ENCODE data around the gene PARPBP.
"Not testable (repeated sequence)": the region's sequence is repeated elsewhere in the genome, so short reads cannot be mapped to it uniquely, and the experiment has no call there.

The PARPBP gene

GRCh38 chr12:102119674-102120563 lies at the start of gene PARPBP, which contains the start of gene NUP37:
TSS of gene PARPBP (plus strand) at chr12:102120183. CDS start at chr12:102123889, 3,706 bp downstream.
TSS of gene NUP37 (minus strand) at chr12:102120114. CDS start at chr12:102118518, 1,596 bp downstream.
- DNase-seq (ENCODE audit: low read depth), result peak; percentile 62

DNA sequence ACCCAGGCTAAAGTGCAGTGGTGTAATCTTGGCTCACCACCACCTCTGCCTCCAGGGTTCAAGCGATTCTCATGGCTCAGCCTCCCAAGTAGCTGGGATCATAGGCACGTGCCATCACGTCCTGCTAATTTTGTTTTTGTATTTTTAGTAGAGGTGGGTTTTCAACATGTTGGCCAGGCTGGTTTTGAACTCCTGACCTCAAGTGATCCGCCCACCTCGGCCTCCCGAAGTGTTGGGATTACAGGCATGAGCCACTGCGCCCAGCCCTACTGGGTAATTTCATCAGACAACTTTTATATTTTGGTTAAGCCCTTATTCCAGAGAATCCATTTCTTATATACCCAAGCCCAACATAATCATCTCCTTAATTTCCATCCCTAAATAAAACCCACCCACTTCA lies 47.9 kb upstream of the PARPBP start:
- DNase-seq (ENCODE audit: low read depth), result not testable (repeated sequence)

DNA sequence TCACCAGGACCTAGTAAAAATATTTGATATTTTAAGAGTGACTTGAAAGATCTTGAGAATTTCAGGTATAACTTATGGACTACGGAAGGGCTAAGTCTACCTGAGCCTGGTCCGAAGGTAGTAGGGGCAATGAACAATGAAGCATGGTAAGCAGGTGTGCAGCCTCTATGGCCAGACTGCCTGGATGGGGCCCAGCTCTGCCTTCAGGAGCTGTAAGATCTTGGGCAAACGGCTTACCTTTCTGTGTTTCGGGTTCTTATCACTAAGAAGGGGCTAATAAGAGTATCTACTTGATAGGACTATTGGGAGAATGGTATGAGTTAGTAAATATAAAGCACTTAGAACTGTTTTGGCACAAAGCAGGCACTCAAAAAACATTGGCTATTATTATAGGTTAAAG lies 39.1 kb upstream of the PARPBP start:
- DNase-seq (ENCODE audit: low read depth), result no peak

DNA sequence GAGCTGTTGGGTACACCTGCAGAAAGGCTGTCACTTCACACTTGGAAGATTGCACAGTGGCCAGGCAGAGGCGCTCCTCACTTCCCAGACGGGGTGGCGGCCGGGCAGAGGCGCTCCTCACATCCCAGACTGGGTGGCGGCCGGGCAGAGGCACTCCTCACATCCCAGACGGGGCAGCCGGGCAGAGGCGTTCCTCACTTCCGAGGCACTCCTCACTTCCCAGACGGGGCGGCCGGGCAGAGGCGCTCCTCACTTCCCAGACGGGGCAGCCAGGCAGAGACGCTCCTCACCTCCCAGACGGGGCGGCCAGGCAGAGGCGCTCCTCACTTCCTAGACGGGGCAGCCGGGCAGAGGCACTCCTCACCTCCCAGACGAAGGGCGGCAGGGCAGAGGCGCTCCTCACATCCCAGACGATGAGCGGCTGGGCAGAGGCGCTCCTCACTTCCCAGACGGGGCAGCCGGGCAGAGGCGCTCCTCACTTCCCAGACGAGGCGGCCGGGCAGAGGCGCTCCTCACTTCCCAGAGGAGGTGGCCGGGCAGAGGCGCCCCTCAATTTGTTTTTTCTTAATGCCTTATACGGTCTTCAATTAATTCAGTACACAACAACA lies 30.7 kb upstream of the PARPBP start:
- DNase-seq (ENCODE audit: low read depth), result not testable (repeated sequence)

- DNase-seq (ENCODE audit: low read depth), result no peak
These were observed 26.7 kb upstream of the PARPBP start for GRCh38 chr12:102093319-102093718.

GRCh38 chr12:102095677-102096263 lies 24.2 kb upstream of the PARPBP start:
- no peak for DNase-seq (ENCODE audit: low read depth)

DNA sequence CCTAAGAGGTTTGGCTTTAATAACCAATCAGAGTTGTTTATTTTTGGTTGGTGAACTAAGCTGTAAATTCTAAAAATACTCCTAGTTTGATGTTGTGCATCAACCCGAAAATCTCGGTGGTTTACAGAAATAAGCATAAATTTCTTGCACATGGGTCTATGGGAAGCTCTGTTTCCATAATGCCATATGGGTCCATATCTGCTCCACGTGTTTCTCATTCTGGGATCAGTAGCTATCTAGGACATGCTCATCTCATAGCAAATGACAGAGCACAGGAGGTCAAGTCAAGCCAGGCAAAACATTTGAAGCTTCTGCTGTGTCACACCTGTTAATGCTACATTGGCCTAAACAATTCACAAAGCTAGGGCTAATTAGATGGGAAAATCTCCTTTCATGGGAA lies 23.1 kb upstream of the PARPBP start:
- DNase-seq (ENCODE audit: low read depth), result no peak

DNA sequence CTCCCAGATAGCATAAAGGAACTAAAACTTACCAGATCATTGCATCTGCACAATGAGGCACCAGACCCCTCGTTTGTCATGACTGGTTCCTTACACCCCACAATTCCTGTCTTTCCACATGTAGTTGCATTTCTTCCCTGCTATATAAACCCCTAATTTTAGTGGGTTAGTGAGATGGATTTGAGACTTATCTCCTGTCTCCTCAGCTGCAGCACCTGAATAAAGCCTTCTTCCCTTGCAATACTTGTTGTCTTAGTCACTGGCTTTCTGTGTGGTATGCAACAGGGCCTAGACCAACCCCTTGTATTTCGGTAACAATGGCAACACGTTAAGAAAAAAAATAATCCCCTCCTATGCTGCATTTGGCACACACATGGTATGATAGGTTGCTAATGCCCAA lies 13.1 kb upstream of the PARPBP start:
- DNase-seq (ENCODE audit: low read depth), result no peak

DNA sequence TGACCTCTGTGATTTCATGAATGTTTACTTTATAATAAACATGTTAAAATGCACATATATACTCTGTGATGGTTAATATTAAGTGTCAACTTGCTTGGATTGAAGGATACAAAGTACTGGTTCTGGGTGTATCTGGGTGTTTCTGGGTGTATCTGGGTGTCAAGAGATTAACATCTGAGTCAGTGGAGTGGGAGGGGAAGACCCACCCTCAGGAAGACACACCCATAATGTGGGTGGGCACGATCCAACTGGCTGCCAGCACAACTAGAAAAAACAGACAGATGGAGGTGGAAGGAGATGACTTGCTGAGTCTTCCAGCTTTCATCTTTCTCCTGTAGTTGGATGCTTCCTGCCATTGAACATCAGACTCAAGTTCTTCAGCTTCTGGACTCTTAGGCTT lies 12.0 kb upstream of the PARPBP start:
- DNase-seq (ENCODE audit: low read depth), result no peak

- DNase-seq (ENCODE audit: low read depth), result no peak
These were observed 9.2 kb upstream of the PARPBP start for GRCh38 chr12:102110782-102111181.

DNA sequence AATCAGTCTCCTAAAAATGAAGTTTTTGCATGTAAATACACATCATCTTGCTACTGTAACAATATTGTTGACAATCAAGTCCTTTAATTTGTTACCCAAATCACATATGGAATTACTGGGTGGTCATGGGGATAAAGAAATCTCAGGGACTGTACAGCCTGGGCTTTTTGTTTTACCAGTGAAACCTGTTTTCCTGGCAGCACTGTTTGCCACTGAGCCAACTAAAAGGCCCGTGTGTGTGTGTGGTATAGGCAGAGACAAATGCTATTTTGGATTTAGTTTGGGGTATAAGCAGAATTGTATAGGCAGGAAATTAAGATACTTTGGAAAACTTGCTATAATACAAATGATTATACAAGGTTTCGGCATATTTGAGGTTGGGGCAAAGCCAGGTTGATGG lies 5.8 kb upstream of the PARPBP start:
- no peak for DNase-seq (ENCODE audit: low read depth)

GRCh38 chr12:102116392-102116791 lies 3.6 kb upstream of the PARPBP start:
- DNase-seq (ENCODE audit: low read depth), result no peak

DNA sequence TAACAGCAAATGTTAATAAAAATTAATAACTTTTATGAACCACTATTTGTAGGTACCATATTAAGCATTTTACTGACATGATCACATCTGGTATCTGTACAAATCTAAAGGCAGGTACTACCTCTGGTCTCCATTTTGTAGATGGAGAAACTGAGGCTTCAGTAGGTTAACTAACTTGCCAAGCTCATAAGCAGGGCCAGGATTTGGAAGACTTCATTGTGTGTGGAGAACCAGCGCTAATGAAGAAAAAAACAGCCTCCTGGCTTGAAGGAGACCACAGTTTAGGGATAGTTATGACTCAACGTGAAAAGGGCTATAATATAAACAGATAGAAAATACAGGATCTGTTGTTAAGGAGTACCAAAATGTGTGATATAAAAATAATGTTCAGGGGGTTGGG lies 1.1 kb upstream of the PARPBP start:
- DNase-seq (ENCODE audit: low read depth), result no peak

GRCh38 chr12:102120564-102120873 lies 536 bp downstream of the PARPBP start:
- DNase-seq (ENCODE audit: low read depth), result no peak

GRCh38 chr12:102120886-102121285 lies 903 bp downstream of the PARPBP start:
- DNase-seq (ENCODE audit: low read depth), result peak; percentile 8

- not testable (repeated sequence) for DNase-seq (ENCODE audit: low read depth)
These were observed 1.3 kb downstream of the PARPBP start for GRCh38 chr12:102121328-102121727.

DNA sequence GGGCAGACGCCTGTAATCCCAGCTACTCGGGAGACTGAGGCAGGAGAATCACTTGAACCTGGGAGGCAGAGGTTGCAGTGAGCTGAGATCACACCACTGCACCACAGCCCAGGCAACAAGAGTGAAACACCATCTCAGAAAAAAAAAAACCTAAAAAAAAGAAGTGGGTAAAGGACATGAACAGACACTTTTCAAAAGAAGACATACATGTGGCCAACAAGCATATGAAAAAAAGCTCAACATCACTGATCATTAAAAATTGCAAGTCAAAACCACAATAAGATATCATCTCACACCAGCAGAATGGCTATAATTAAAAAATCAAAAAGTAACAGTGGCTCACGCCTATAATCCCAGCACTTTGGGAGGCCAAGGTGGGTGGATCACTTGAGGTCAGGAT lies 10.7 kb downstream of the PARPBP start:
- not testable (repeated sequence) for DNase-seq (ENCODE audit: low read depth)

DNA sequence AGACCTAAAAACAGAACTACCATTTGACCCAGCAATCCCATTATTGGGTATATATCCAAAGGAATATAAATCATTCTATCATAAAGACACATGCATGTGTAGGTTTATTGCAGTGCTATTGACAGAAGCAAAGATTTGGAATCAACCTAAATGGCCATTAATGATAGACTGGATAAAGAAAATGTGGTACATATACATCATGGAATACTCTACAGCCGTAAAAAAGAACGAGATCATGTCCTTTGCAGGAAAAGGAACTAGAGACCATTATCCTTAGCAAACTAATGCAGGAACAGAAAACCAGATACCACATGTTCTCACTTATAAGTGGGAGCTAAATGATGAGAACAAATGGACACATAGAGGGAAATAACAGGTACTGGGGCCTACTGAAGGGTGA lies 11.5 kb downstream of the PARPBP start:
- not testable (repeated sequence) for DNase-seq (ENCODE audit: low read depth)

GRCh38 chr12:102137619-102138018 lies 17.6 kb downstream of the PARPBP start:
- not testable (repeated sequence) for DNase-seq (ENCODE audit: low read depth)

DNA sequence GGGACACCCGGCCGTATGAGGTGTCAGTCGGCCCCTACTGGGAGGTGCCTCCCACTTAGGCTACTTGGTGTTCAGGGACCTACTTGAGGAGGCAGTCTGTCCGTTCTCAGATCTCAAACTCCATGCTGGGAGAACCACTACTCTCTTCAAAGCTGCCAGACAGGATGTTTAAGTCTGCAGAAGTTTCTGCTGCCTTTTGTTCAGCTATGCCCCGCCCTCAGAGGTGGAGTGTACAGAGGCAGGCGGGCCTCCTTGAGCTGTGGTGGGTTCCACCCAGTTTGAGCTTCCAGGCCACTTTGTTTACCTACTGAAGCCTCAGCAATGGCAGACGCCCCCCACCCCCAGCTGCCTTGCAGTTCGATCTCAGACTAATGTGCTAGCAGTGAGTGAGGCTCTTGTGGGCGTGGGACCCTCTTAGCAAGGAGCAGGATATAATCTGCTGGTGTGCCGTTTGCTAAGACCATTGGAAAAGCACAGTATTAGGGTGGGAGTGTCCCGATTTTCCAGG lies 22.9 kb downstream of the PARPBP start:
- not testable (repeated sequence) for DNase-seq (ENCODE audit: low read depth)

DNA sequence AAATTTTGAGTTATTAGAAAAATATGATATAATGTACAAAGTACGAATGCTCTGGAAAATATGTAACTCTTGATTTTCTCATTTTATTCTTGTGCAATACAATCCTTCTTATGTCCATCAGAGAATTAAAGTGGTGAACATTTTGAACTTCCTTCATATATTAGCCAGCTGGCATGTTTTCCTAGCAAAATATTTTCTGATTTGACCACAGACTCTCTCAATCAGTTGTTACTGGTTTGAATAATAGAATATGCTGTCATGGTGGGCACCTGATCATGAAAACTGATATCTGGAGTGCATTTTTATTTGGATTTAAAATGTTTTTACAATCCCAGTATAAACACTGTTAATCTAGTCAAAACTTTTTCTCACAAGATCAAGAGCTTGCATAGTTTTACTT lies 24.2 kb downstream of the PARPBP start:
- DNase-seq (ENCODE audit: low read depth), result no peak

DNA sequence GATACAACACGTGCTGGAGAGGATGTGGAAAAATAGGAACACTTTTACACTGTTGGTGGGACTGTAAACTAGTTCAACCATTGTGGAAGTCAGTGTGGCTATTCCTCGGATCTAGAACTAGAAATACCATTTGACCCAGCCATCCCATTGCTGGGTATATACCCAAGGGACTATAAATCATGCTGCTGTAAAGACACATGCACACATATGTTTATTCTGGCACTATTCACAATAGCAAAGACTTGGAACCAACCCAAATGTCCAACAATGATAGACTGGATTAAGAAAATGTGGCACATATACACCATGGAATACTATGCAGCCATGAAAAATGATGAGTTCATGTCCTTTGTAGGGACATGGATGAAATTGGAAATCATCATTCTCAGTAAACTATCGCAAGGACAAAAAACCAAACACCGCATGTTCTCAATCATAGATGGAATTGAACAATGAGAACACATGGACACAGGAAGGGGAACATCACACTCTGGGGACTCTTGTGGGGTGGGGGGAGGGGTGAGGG lies 27.1 kb downstream of the PARPBP start:
- DNase-seq (ENCODE audit: low read depth), result not testable (repeated sequence)

- not testable (repeated sequence) for DNase-seq (ENCODE audit: low read depth)
These were observed 35.2 kb downstream of the PARPBP start for GRCh38 chr12:102155206-102155605.
